Chondrocyte (in vitro differentiated cells): Measurements from ENCODE around the gene ZNF474. TPM values are rescaled to one million over a fixed set of nuclear protein-coding genes. Genes with fewer than 3 reads are reported as not detected.

Experiments
- DNase-seq: peaks from one replicate; pipeline ENCODE4 v3.0.0; 2021; ENCODE audit warnings: mixed read lengths, low spot score
- H3K27ac Mint-ChIP-seq: one replicate; pipeline ENCODE4 v1.8.0; 2021; ENCODE audit warnings: mild to moderate bottlenecking, moderate library complexity, mixed read lengths; ENCODE audit not compliant: unreplicated experiment
- H3K27me3 Mint-ChIP-seq: 2 replicates; pipeline ENCODE4 v1.8.0; 2021; ENCODE audit warnings: low read depth, mixed read lengths
- H3K36me3 Mint-ChIP-seq: 2 replicates; pipeline ENCODE4 v1.8.0; 2021; ENCODE audit warnings: low read depth, mixed read lengths
- H3K4me1 Mint-ChIP-seq: 2 replicates; pipeline ENCODE4 v1.8.0; 2021; ENCODE audit warnings: low read depth, mild to moderate bottlenecking, mixed read lengths
- H3K4me3 Mint-ChIP-seq: one replicate; pipeline ENCODE4 v1.8.0; 2021; ENCODE audit warnings: mild to moderate bottlenecking, moderate library complexity, mixed read lengths; ENCODE audit not compliant: unreplicated experiment
- H3K9me3 Mint-ChIP-seq: 2 replicates; pipeline ENCODE4 v1.8.0; 2021; ENCODE audit warnings: low read depth, mixed read lengths
- CTCF ChIP-seq: fragments of 200-600 bp; sonication (generic); IDR thresholded peaks from 2 replicates; pipeline ENCODE4 v1.5.0; 2021; ENCODE audit warnings: antibody characterized with exemption, mild to moderate bottlenecking, moderate library complexity
- total RNA-seq: library from RNA; stranded (reverse); gene quantifications from 3 replicates; pipeline ENCODE4 v1.2.1, GENCODE V29; 2021

The ZNF474 gene
- total RNA-seq, 1 donor from 2014 or later = 0.25 TPM

GRCh38 chr5:122180863-122181548, 51.7 kb downstream of the ZNF474 start:
- no peak for TF ChIP-seq CTCF
- H3K27ac Mint-ChIP-seq = peak overlapping the region; percentile 88
- peaks cover 8% of the 10 kb centered on the region for H3K9me3 Mint-ChIP-seq
- H3K4me1 Mint-ChIP-seq = peaks cover 51% of the 10 kb centered on the region
- H3K4me3 Mint-ChIP-seq = peak overlapping the region; percentile 1
- H3K36me3 Mint-ChIP-seq = peaks cover 3% of the 10 kb centered on the region
- DNase-seq = no peak
- H3K27me3 Mint-ChIP-seq = no peaks in the 10 kb centered on the region

- Mint-ChIP-seq H3K36me3 (peaks cover 3% of the 10 kb centered on the region), H3K4me1 (peaks cover 51% of the 10 kb centered on the region), H3K27ac (peak overlapping the region; percentile 88), H3K9me3 (peaks cover 8% of the 10 kb centered on the region), H3K27me3 (no peaks in the 10 kb centered on the region), H3K4me3 (peak overlapping the region; percentile 20)
- no peak for DNase-seq
- no peak for TF ChIP-seq CTCF
These were observed 52.5 kb downstream of the ZNF474 start for GRCh38 chr5:122181863-122182262.

- DNase-seq = no peak
- no peak for TF ChIP-seq CTCF
- Mint-ChIP-seq H3K4me1 (peaks cover 51% of the 10 kb centered on the region), H3K9me3 (peaks cover 8% of the 10 kb centered on the region), H3K36me3 (peaks cover 3% of the 10 kb centered on the region), H3K27me3 (no peaks in the 10 kb centered on the region), H3K4me3 (peak overlapping the region; percentile 47), H3K27ac (peak overlapping the region; percentile 88)
These were observed 53.2 kb downstream of the ZNF474 start for GRCh38 chr5:122182491-122182921.

- DNase-seq = no peak
- no peak for TF ChIP-seq CTCF
- peaks cover 3% of the 10 kb centered on the region for H3K36me3 Mint-ChIP-seq
- peaks cover 8% of the 10 kb centered on the region for H3K9me3 Mint-ChIP-seq
- peaks cover 51% of the 10 kb centered on the region for H3K4me1 Mint-ChIP-seq
- H3K27ac Mint-ChIP-seq = peak overlapping the region; percentile 88
- H3K27me3 Mint-ChIP-seq = no peaks in the 10 kb centered on the region
- H3K4me3 Mint-ChIP-seq = no peak overlapping the region
These were observed 53.9 kb downstream of the ZNF474 start for GRCh38 chr5:122183098-122183787.

GRCh38 chr5:122183788-122184170, 54.4 kb downstream of the ZNF474 start:
- Mint-ChIP-seq H3K27me3 (no peaks in the 10 kb centered on the region), H3K4me3 (no peak overlapping the region), H3K36me3 (peaks cover 3% of the 10 kb centered on the region), H3K9me3 (peaks cover 8% of the 10 kb centered on the region), H3K4me1 (peaks cover 51% of the 10 kb centered on the region), H3K27ac (peak overlapping the region; percentile 88)
- DNase-seq = no peak
- no peak for TF ChIP-seq CTCF
